Stomach (tissue), 4 donors: ENCODE measurements around the gene PTPN14.

ENCODE experiments used
- CTCF ChIP-seq, 7 experiments: fragments of 450-650 bp in 4 of 7; fragments of 200-600 bp in 3 of 7; sonication (generic) in 3 of 7; IDR thresholded peaks; one replicate each; pipeline ENCODE4 v1.5.1; 2016 to 2019; ENCODE audit warnings: antibody characterized with exemption in 7 of 7, control low read depth in 2 of 7, mild to moderate bottlenecking in 1 of 7
- EP300 ChIP-seq: sonication (generic); formaldehyde crosslinking; IDR thresholded peaks from one replicate; pipeline ENCODE4 v1.6.1; 2017; ENCODE audit warnings: antibody characterized with exemption

GRCh38 chr1:214317300-214317699 lies 234.1 kb downstream of the PTPN14 start:
- TF ChIP-seq EP300, result no peak
- TF ChIP-seq CTCF (IDR thresholded peaks at IDR 0.05), result no peak
